Activated T-cell treated with anti-CD3 and anti-CD28 coated beads, Interleukin-2, amount 50 U/mL, for 48 hours (primary cell): ENCODE measurements around the gene PSMG3.

Experiments
- DNase-seq, 2 experiments: peaks; one replicate each; pipeline ENCODE4 v3.0.0-alpha.2; 2020

PSMG3 gene

DNA sequence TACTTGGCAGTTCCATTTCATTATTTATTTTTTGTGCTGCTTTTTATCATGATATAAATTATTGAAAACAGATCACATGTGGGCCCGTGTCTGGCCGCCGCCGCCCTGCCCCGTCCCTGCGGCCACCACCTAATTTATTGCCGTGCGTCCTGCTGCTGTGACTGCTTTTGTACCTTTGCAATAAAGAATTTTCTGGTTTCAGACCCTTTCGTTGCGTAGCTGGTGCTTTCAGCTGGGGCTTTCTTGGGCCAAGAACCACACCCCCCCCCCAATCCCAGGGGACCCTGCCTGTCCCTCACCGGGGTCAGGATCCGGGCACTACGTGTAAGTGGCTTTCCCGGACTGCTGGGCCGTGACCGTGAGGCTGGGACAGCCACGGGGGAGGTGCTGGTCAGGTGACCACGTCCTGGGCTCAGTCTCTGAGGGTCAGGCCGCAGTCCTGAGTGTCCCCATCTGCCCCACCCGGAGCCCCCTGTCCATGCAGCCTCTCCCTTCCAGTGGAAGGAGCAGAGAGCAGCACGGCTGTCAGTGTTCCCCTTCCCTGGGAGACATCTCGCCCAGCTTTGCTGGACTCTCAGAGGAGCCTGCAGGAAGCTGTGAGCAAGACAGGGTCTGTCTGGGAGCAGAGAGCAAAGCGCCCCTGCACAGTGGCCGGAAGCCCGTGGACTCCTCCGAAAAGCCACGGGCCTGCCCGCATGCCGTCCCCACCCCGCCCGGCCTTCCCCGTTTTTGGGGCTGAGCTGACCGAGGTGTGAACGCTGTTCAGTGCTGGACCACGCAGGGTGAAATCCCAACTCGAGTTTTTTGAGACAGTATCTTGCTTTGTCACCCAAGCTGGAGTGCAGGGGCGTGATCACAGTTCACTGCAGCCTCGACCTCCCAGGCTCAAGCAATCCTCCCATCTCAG is 26.7 kb downstream of the PSMG3 start:
- DNase-seq: no peak

DNA sequence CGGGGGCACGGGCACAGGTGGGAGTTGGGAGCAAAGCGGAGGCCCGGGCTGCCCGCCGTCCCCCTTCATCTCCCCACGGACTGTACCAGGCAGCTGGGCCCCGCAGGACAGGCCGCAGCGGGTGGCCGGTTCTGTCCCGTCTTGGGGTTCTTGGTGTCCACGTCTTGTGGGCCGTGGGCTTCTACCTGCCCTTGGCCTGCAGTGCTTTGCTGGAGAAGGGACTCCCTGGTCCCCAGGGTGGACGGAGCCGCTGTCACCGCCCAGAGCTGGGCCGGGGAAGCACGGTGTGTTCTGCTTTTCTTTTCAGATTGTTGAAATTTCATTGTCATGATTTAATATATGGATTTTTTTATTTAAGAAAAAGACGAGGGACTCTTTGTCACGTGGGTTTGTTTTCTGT is 27.5 kb downstream of the PSMG3 start:
- DNase-seq: no peak

- DNase-seq: no peak
Observed at GRCh38 chr7:1541431-1542162, 28.2 kb downstream of the PSMG3 start.

GRCh38 chr7:1540776-1541271 is 29.0 kb downstream of the PSMG3 start:
- no peak for DNase-seq

GRCh38 chr7:1539882-1540775 is 29.7 kb downstream of the PSMG3 start:
- DNase-seq: no peak

DNA sequence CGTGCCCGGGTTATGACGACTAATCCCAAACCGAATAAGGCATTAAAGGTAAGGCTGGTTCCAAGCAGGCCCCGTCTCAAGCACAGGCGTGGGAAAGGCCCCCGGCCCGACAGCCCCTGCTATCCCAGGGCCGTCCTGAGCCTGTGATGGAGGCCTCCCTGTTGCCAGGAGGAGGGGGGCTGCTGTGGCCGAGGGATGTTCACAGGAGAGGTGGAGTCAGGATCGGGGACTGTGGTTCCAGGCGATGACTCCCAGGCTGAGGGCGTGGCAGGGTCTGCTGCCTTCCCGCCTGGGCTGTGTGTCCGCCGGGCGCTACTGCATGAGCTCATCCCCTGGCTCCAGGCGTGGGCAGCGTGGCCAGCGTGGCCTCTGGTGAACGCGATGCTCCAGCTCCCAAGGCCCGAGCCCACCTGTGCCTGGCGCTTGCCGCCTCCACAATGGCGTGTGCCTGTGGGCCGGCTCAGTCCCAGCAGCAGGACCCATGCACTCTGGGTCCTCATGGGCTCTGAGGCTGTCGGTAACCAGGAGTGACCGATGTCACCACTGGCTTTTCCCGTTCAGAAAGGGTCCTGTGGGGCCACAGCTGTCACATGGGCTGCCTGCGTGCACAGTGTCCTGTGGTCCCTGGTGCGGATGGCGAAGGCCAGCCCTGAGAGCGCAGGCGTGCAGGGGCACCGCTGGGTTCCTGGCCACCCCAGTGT is 30.5 kb downstream of the PSMG3 start:
- DNase-seq: no peak

GRCh38 chr7:1538544-1539180 is 31.2 kb downstream of the PSMG3 start:
- DNase-seq: no peak

DNA sequence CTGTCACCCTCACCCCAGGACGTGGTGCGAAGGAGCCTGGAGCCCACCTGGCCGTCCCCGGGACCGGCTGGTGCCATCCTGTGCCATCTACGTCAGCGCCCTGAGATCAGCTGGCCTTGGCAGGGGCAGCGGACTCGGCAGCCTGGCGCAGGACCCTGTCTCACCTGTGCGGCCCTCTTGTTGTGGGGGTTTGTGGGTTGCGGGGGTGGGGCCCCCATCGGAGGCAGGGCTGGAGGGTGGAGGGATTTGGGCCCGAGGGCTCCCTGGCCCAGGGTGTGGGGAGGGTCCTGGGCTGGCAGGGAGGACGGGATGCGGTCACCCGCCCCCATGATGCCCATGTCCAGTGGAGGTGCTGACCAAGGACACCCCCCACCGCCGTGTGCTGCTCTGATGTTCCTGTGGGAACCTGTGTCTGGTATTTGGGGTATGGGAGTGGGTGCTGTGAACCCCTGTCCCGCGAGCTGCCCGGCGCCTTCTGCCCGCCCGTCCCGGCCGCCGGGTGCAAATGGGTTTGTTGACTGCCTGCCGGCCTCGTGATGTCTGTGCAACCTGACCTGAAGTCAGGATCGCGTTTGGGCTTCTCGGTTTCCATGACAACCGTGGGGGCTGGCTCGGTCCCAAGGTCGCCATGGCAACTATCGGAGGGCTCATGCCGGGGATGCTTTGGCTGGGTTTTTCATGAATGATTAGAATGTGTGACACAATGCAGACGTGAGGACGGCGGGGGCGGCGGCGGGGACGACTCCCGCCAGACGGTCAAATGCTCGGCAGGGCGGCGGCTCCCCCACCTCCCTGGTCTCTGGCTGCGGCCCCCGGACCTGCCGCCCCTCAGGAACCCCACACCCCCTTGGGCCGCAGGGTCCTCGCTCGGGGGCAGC is 32.1 kb downstream of the PSMG3 start:
- no peak for DNase-seq

DNA sequence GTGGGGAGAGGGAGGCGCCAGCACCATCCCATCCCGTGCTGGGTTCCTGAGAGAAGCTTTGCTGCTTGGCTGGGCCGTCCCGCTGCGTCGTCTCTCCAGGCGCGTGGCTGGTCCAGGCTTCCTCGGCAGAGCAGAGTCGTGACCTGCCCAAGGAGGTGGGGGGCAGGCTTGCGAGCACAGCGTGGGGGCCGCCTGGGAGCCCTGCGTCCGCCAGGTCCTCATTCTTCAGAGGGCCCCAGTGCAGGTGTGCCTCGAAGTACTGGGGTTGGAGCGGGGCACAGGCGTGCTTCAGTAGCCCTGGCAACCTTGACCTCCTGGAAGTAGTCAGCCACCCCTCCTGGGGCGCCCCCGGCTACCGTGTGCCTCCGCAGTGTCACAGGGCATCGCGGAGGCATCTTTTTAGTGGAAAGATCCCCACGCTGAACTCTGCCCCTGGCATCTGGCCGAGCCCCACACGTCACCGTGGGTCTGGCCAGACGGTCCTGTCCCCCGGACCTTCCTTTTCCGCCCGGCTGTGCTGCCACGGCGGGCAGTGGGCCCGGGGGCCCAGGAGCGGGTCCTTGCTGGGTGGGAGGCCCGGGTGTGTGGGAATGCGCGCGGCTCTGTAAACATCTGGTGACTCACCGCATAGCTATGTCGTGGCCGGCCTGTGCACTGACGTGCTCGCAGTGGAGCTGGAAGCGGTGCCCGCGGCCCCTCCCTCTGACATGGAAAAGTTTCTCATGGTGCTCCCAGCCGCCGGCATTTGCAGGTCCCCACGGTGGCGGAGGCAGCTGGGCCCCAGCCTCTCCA is 32.9 kb downstream of the PSMG3 start:
- DNase-seq: no peak

DNA sequence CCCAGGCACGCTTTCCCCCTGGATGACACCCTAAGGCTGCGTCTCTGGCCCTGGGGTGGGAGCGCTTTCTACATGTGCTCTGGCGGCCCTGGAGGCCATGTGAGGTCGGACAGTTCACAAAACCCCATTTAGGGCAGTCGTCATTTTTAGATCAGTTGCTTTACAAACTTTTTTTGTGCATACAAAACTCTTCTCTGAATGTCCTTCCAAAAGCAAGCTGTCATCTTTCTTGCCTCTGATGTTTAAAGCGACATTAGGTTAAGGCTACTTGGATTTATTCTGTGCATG is 33.4 kb downstream of the PSMG3 start:
- no peak for DNase-seq

- no peak for DNase-seq
Observed at GRCh38 chr7:1535701-1536454, 34.0 kb downstream of the PSMG3 start.

GRCh38 chr7:1535100-1535458 is 34.8 kb downstream of the PSMG3 start:
- no peak for DNase-seq

DNA sequence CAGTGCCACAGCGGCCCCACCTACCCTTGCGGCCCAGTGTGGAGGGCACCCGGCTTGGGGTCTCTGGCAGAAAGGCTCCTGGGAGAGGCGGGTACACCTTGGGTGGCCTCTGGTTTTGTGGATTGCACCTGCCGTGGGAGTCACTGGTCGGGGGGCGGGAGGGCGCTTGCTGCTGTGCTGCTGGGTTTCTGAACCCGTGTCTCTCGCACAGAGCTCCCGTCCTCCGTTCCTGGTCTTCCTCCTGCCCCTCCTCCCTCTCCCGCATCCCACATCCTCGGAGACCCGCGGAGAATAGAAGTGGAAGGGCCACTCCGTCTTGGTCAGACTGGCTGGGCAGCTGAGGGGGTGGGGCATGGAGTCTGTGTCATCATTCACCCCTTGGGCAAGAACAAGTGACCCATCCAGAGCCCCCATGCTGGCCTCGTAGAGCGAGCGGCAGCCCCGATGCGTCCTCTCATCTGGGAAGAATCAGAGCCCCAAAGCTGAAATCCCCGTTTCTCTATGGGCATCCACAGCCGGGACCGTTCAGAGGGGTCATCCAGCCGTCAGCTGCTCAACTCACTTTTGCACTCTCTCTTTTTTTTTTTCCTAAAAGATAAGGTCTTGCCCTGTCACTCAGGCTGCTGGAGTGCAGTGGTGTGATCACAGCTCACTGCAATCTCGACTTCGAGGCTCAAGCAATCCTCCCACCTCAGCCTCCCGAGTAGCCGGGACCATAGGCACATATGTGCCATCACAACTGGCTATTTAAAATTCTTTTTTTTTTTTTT is 35.3 kb downstream of the PSMG3 start:
- no peak for DNase-seq

- peak; percentile 55 to 69 for DNase-seq
Observed at GRCh38 chr7:1533547-1534329, 36.1 kb downstream of the PSMG3 start.

GRCh38 chr7:1533255-1533546 is 36.6 kb downstream of the PSMG3 start:
- no peak for DNase-seq

DNA sequence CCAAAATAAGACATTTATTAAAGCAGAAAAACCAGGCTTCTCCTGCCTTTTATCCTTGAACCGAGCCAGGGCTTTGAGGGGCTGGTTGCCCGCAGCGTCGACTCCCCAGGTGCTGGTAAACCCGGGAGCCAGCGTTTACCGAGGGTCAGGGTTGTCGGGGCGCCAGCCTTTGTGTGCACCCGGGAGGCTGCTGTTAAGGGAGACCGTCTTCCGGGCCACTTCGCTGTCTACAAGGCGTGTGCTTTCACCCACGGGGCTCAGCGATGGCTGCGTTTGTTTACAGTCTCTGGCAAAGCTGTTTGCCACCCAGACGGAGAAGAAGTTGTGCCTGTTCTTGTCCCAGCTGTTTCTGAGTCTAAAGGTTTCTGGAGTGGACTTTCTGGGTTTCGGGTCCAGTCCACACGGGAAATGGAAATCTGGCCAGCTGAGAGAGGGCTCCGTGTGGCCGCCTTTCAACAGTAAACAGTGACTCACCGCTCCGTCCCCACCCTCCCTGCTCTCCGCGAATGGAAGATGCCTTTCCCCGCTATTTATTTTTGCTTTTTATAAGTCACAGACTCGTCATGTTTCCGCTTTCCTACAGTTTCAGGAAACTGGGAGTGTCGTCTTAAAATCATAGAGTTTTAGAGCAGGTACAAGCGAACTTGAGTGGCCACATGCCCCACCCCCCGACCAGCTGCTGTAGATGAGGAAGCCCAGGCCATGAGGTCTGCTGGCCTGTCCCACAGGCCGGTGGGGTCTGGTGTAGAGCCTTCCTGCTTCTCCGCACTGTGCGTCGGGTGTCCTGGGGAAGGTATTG is 37.2 kb downstream of the PSMG3 start:
- DNase-seq: peak; percentile 70

DNA sequence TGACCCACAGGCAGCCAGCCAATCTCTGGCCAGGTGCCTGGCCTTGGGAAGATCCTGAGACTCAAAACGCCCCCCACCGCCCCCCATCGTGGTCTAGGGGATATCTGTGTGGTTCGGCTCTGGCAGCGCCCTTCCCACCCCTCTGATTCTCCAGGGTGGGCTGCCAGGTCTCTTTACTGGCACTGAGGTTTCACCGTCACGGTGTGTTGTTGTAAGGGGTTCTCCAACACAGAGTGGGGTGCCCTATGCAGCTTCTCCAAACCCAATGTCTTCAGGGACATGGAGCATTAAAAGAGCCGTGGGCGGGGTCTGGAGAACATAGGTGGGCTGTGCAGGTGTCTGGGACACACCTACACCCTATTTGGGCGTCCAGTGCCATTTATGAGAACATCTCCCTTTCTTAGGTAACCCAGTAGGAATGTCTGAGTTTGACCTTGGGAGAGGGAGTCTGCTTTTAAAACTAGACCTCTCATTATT is 37.8 kb downstream of the PSMG3 start:
- DNase-seq: peak in 1 of 2 experiments; percentile 39
